Measurements from ENCODE around the gene SLAIN1. TPM values are rescaled to one million over a fixed set of nuclear protein-coding genes. Genes with fewer than 3 reads are reported as not detected.

SLAIN1 gene
- total and polyA plus RNA-seq, 2 donors (not counting 1 experiment from before 2014, with no cell fraction given) = 12.7 to 29.5 TPM

DNA sequence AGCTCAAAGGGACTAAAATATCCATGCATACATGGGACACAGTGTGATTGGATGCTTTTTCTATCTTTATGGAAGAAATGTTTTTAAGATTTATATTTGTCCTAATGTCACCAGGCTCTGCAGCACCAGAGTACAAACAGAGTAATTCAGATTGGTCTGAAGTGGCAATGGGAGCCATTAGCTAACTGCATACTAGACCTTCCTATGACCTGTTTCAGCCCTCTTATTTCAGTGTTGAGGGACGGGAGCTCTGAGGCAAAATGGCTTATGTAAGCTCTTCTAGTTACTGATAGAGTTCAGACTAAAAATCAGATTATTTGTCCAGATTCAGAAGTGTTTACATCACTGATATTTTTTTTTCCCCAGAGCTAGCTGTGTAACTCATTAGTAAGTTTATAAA is 4.9 kb downstream of the SLAIN1 start:
- no peak overlapping the region for H2AFZ ChIP-seq (ENCODE audit: insufficient read depth, low read depth, low read length, poor library complexity, severe bottlenecking)
- DNase-seq (no peak), ATAC-seq (ENCODE audit: low read depth) (no peak)
- H3K4me3 ChIP-seq (ENCODE audit: control extremely low read depth in 1 of 5, extremely low read depth in 1 of 5, insufficient read depth in 1 of 5, low read depth in 2 of 5, low read length in 4 of 5) = no peak overlapping the region
- Mint-ChIP-seq H3K4me1 (peaks cover 14% of the 10 kb centered on the region), H3K9me3 (ENCODE audit: insufficient read depth) (no peaks in the 10 kb centered on the region), H3K4me3 (no peak overlapping the region), H3K27me3 (no peaks in the 10 kb centered on the region), H3K27ac (no peak overlapping the region)
- H3K9me3 ChIP-seq (ENCODE audit: control extremely low read depth in 1 of 3, control insufficient read depth in 2 of 3, insufficient read depth in 1 of 3, low read length in 2 of 3) = no peaks in the 10 kb centered on the region
- ChIA-PET POLR2A (no interaction called here), CTCF (no interaction called here)
- H4K20me1 ChIP-seq (ENCODE audit: control insufficient read depth, insufficient read depth, low read length, poor library complexity, severe bottlenecking) = no peaks in the 10 kb centered on the region
- no CpG with 5 or more reads among the region's 1 CpG for WGBS (ENCODE audit: insufficient coverage)
- no peaks in the 10 kb centered on the region for H3K36me3 ChIP-seq (replicated peaks in 1 of 2; ENCODE audit: control extremely low read depth in 1 of 2, control insufficient read depth in 1 of 2, extremely low read depth in 1 of 2, insufficient read depth in 2 of 2, low read length in 1 of 2)
- H3K79me2 ChIP-seq (ENCODE audit: control insufficient read depth, insufficient read depth, low read length) = peaks cover 4% of the 10 kb centered on the region
- no peaks in the 10 kb centered on the region for H3K27me3 ChIP-seq (replicated peaks in 1 of 4; ENCODE audit: control extremely low read depth in 1 of 4, control insufficient read depth in 3 of 4, insufficient read depth in 4 of 4, low read length in 3 of 4)
- no peak overlapping the region for H3K27ac ChIP-seq (ENCODE audit: low read length in 2 of 2)
- intact Hi-C loops (cut with micrococcal nuclease) = no loop called here
- H3K9ac ChIP-seq (ENCODE audit: low read length) = no peak overlapping the region
- no peak overlapping the region for H3K4me2 ChIP-seq (replicated peaks; ENCODE audit: low read depth, low read length, poor library complexity, severe bottlenecking)
- H3K4me1 ChIP-seq (ENCODE audit: control insufficient read depth in 2 of 2, insufficient read depth in 2 of 2, low read length in 2 of 2) = peaks cover 8 to 9% of the 10 kb centered on the region in 2 donors
- TF ChIP-seq CTCF (IDR thresholded peaks at IDR 0.05) (no peak), EZH2 (IDR thresholded peaks at IDR 0.05; ENCODE audit: borderline replicate concordance, insufficient read depth, low read depth, low read length, poor library complexity, severe bottlenecking) (no peak)

GRCh38 chr13:77703408-77703807 is 5.9 kb downstream of the SLAIN1 start:
- H3K27ac Mint-ChIP-seq = no peak overlapping the region
- peaks cover 8 to 9% of the 10 kb centered on the region in 2 donors for H3K4me1 ChIP-seq (ENCODE audit: control insufficient read depth in 2 of 2, insufficient read depth in 2 of 2, low read length in 2 of 2)
- ChIA-PET POLR2A (no interaction called here), CTCF (no interaction called here)
- H4K20me1 ChIP-seq (ENCODE audit: control insufficient read depth, insufficient read depth, low read length, poor library complexity, severe bottlenecking) = no peaks in the 10 kb centered on the region
- H3K27me3 Mint-ChIP-seq = no peaks in the 10 kb centered on the region
- no peak for DNase-seq
- no peak overlapping the region for H3K4me3 ChIP-seq (ENCODE audit: control extremely low read depth in 1 of 5, extremely low read depth in 1 of 5, insufficient read depth in 1 of 5, low read depth in 2 of 5, low read length in 4 of 5)
- H2AFZ ChIP-seq (ENCODE audit: insufficient read depth, low read depth, low read length, poor library complexity, severe bottlenecking) = no peak overlapping the region
- TF ChIP-seq EZH2 (IDR thresholded peaks at IDR 0.05; ENCODE audit: borderline replicate concordance, insufficient read depth, low read depth, low read length, poor library complexity, severe bottlenecking) (no peak), CTCF (IDR thresholded peaks at IDR 0.05) (no peak)
- H3K4me3 Mint-ChIP-seq = no peak overlapping the region
- 100% methylated on average over 3 of the region's 5 CpGs for WGBS (ENCODE audit: insufficient coverage)
- H3K79me2 ChIP-seq (ENCODE audit: control insufficient read depth, insufficient read depth, low read length) = peaks cover 4% of the 10 kb centered on the region
- no peak overlapping the region for H3K9ac ChIP-seq (ENCODE audit: low read length)
- H3K4me2 ChIP-seq (replicated peaks; ENCODE audit: low read depth, low read length, poor library complexity, severe bottlenecking) = no peak overlapping the region
- peaks cover 14% of the 10 kb centered on the region for H3K4me1 Mint-ChIP-seq
- ATAC-seq (ENCODE audit: low read depth) = no peak
- H3K27me3 ChIP-seq (replicated peaks in 1 of 4; ENCODE audit: control extremely low read depth in 1 of 4, control insufficient read depth in 3 of 4, insufficient read depth in 4 of 4, low read length in 3 of 4) = no peaks in the 10 kb centered on the region
- no peaks in the 10 kb centered on the region for H3K36me3 ChIP-seq (replicated peaks in 1 of 2; ENCODE audit: control extremely low read depth in 1 of 2, control insufficient read depth in 1 of 2, extremely low read depth in 1 of 2, insufficient read depth in 2 of 2, low read length in 1 of 2)
- intact Hi-C loops (cut with micrococcal nuclease) = no loop called here
- H3K9me3 Mint-ChIP-seq (ENCODE audit: insufficient read depth) = no peaks in the 10 kb centered on the region
- H3K27ac ChIP-seq (ENCODE audit: low read length in 2 of 2) = no peak overlapping the region
- peaks cover 0 to 1% (median 0%) of the 10 kb centered on the region in 3 donors for H3K9me3 ChIP-seq (ENCODE audit: control extremely low read depth in 1 of 3, control insufficient read depth in 2 of 3, insufficient read depth in 1 of 3, low read length in 2 of 3)
